HepG2 (cell line): ENCODE measurements around the gene PSMB3. TPM values are rescaled to one million over a fixed set of nuclear protein-coding genes. Genes with fewer than 3 reads are reported as not detected.

Experiments used
- ATF4 ChIP-seq, 2 experiments: fragments of 450-650 bp in 1 of 2; sonication (generic) in 1 of 2; formaldehyde crosslinking; IDR thresholded peaks; 2 replicates each; pipeline versions ENCODE4 v1.5.0 to v1.8.0; 2020 to 2022; ENCODE audit warnings: mild to moderate bottlenecking in 1 of 2, missing genetic modification reagents in 1 of 2
- ATF7-NPFF ChIP-seq: sonication (generic); formaldehyde crosslinking; IDR thresholded peaks from 2 replicates; pipeline ENCODE4 v1.8.1; 2023; ENCODE audit warnings: mild to moderate bottlenecking, low read depth, missing genetic modification reagents, moderate library complexity
- CBX5 ChIP-seq: sonication (generic); formaldehyde crosslinking; IDR thresholded peaks from 2 replicates; pipeline ENCODE4 v1.4.0; 2020; ENCODE audit warnings: missing genetic modification reagents, borderline replicate concordance
- ERF ChIP-seq: IDR thresholded peaks from 2 replicates; pipeline ENCODE4 v1.6.1; 2018; ENCODE audit warnings: missing biosample characterization, missing genetic modification reagents
- FLYWCH1 ChIP-seq: sonication (generic); formaldehyde crosslinking; IDR thresholded peaks from 2 replicates; pipeline ENCODE4 v1.8.1; 2023; ENCODE audit warnings: mild to moderate bottlenecking, missing genetic modification reagents
- FOSL1 ChIP-seq: sonication (generic); formaldehyde crosslinking; IDR thresholded peaks from 2 replicates; pipeline ENCODE4 v1.9.0; 2021; ENCODE audit warnings: missing genetic modification reagents, borderline replicate concordance
- HINFP ChIP-seq: sonication (generic); formaldehyde crosslinking; IDR thresholded peaks from 2 replicates; pipeline ENCODE4 v1.4.0; 2020; ENCODE audit warnings: low read depth, mild to moderate bottlenecking, missing genetic modification reagents
- JARID2 ChIP-seq: sonication (generic); formaldehyde crosslinking; IDR thresholded peaks from 2 replicates; pipeline ENCODE4 v1.8.1; 2023; ENCODE audit warnings: missing genetic modification reagents, inconsistent platforms; ENCODE audit not compliant: insufficient replicate concordance
- KLF9 ChIP-seq: IDR thresholded peaks from 2 replicates; pipeline ENCODE4 v1.6.1; 2016; ENCODE audit warnings: low read depth
- NFKB2 ChIP-seq: sonication (generic); formaldehyde crosslinking; IDR thresholded peaks from 2 replicates; pipeline ENCODE4 v1.4.0; 2020; ENCODE audit warnings: missing genetic modification reagents, borderline replicate concordance
- NR0B2 ChIP-seq: sonication (generic); formaldehyde crosslinking; IDR thresholded peaks from 2 replicates; pipeline ENCODE4 v1.4.0; 2020; ENCODE audit warnings: mild to moderate bottlenecking, missing genetic modification reagents
- PHB2 ChIP-seq: fragments of 450-650 bp; IDR thresholded peaks from 2 replicates; pipeline ENCODE4 v1.6.1; 2018; ENCODE audit not compliant: partially characterized antibody
- PITX1 ChIP-seq: sonication (generic); formaldehyde crosslinking; IDR thresholded peaks from 2 replicates; pipeline ENCODE4 v1.5.1; 2020; ENCODE audit warnings: mild to moderate bottlenecking, missing genetic modification reagents
- REL ChIP-seq: sonication (generic); formaldehyde crosslinking; conservative IDR thresholded peaks from 2 replicates; pipeline ENCODE4 v1.8.0; 2022; ENCODE audit warnings: mild to moderate bottlenecking, missing genetic modification reagents, moderate library complexity
- SCMH1 ChIP-seq: sonication (generic); formaldehyde crosslinking; IDR thresholded peaks from 2 replicates; pipeline ENCODE4 v1.9.0; 2021; ENCODE audit warnings: missing genetic modification reagents, mild to moderate bottlenecking, borderline replicate concordance
- SIX4 ChIP-seq: sonication (generic); formaldehyde crosslinking; IDR thresholded peaks from 2 replicates; pipeline ENCODE4 v1.4.0; 2020; ENCODE audit warnings: missing genetic modification reagents
- SOX13 ChIP-seq, 3 experiments: fragments of 450-650 bp in 1 of 3; sonication (generic) in 1 of 3; formaldehyde crosslinking in 1 of 3; IDR thresholded peaks in 2 of 3; conservative IDR thresholded peaks in 1 of 3; 2 replicates each; pipeline versions ENCODE4 v1.5.0 to v1.6.1; 2016 to 2020; ENCODE audit warnings: antibody characterized with exemption in 1 of 3, mild to moderate bottlenecking in 1 of 3, missing compliant biosample characterization in 1 of 3, missing genetic modification reagents in 1 of 3, moderate library complexity in 1 of 3
- SRF ChIP-seq: IDR thresholded peaks from 2 replicates; pipeline ENCODE4 v1.6.1; 2011; ENCODE audit warnings: mild to moderate bottlenecking, low read depth, low read length, moderate library complexity
- THYN1 ChIP-seq: sonication (generic); formaldehyde crosslinking; IDR thresholded peaks from 2 replicates; pipeline ENCODE4 v1.8.1; 2023; ENCODE audit warnings: low read depth, mild to moderate bottlenecking, moderate library complexity, missing genetic modification reagents, borderline replicate concordance
- ZNF281 ChIP-seq: sonication (generic); formaldehyde crosslinking; IDR thresholded peaks from 2 replicates; pipeline ENCODE4 v1.4.0; 2020; ENCODE audit warnings: missing genetic modification reagents, borderline replicate concordance
- ZNF292 ChIP-seq: sonication (generic); formaldehyde crosslinking; IDR thresholded peaks from 2 replicates; pipeline ENCODE4 v1.8.1; 2022; ENCODE audit warnings: mild to moderate bottlenecking, low read depth, missing genetic modification reagents, borderline replicate concordance
- ZNF350 ChIP-seq: sonication (generic); formaldehyde crosslinking; IDR thresholded peaks from 2 replicates; pipeline ENCODE4 v1.4.0; 2020; ENCODE audit warnings: mild to moderate bottlenecking, low read depth, missing genetic modification reagents, borderline replicate concordance
- ZNF441 ChIP-seq: sonication (generic); formaldehyde crosslinking; IDR thresholded peaks from 2 replicates; pipeline ENCODE4 v1.7.0; 2021; ENCODE audit warnings: missing genetic modification reagents, borderline replicate concordance
- ZNF530 ChIP-seq: sonication (generic); formaldehyde crosslinking; IDR thresholded peaks from 2 replicates; pipeline ENCODE4 v1.5.0; 2020; ENCODE audit warnings: low read depth, mild to moderate bottlenecking, missing genetic modification reagents
- polyA plus RNA-seq, 8 experiments: library from polyadenylated mRNA; depleted of rRNA in 3 of 8; stranded (reverse) in 7 of 8; unstranded in 1 of 8; fragments of >200 nt; fragmentation: Illumina TruSeq in 4 of 8; extraction: Trizol in 4 of 8; gene quantifications; 2 replicates each; pipeline versions ENCODE4 v1.2.1 to v1.2.3, GENCODE V29; 2011 to 2016; ENCODE audit warnings: low read depth in 4 of 8, missing spikeins in 1 of 8, mixed read lengths in 1 of 8; ENCODE audit not compliant: insufficient read depth in 1 of 8
- total RNA-seq, 5 experiments: library from RNA; depleted of rRNA; stranded (reverse); fragments of >200 nt; fragmentation: Illumina TruSeq; extraction: Trizol; gene quantifications; 2 replicates each; pipeline ENCODE4 v1.2.3, GENCODE V29; 2016; ENCODE audit warnings: low read depth in 1 of 5

Gene PSMB3
- total and polyA plus RNA-seq, 2 of the 13 experiments (the other 11 are each of a cell fraction or from before 2014, with no cell fraction given), result 366 to 517 TPM

GRCh38 chr17:38729886-38730525, 22.5 kb upstream of the PSMB3 start, which contains the start of gene CISD3 (continued):
- TF ChIP-seq PITX1 (no peak), NR0B2 (CRISPR knock-in tag) (peak; percentile 82), ERF (CRISPR knock-in tag) (peak; percentile 58), ZNF441 (0 out of 2 replicates have a peak, but pooled peaks have one; percentile 15), HINFP (no peak), PHB2 (no peak), ZNF350 (CRISPR knock-in tag) (no peak; the same call in 1 of the 2 replicates), REL (CRISPR knock-in tag) (no peak), NFKB2 (no peak), ATF7-NPFF (peak; percentile 75), CBX5 (CRISPR knock-in tag) (no peak), ZNF281 (CRISPR knock-in tag) (no peak), ZNF292 (no peak), SOX13 (IDR thresholded peaks at IDR 0.05) (no peak), SOX13 (CRISPR knock-in tag; conservative IDR thresholded peaks at IDR 0.05 in 1 of 2, IDR thresholded peaks at IDR 0.05 in 1 of 2) (peak in 1 of 2 experiments; percentile 15; a peak in 1 of 4 replicates), JARID2 (CRISPR knock-in tag) (peak; percentile 85), SRF (no peak), SCMH1 (CRISPR knock-in tag) (no peak), KLF9 (CRISPR knock-in tag) (no peak), THYN1 (no peak), ZNF530 (CRISPR knock-in tag) (no peak), ATF4 (CRISPR knock-in tag; IDR thresholded peaks at IDR 0.05) (no peak), FOSL1 (CRISPR knock-in tag) (no peak), SIX4 (CRISPR knock-in tag) (no peak), FLYWCH1 (CRISPR knock-in tag) (no peak)
